Mesendoderm (in vitro differentiated cells): ENCODE measurements around the gene EVL.

Experiments
- DNase-seq: peaks from one replicate; pipeline ENCODE4 v3.0.0; 2013
- H2AK5ac ChIP-seq: 2 replicates; pipeline ENCODE4 v1.6.1; 2013; ENCODE audit warnings: low read length, inconsistent platforms
- H2BK120ac ChIP-seq: 2 replicates; pipeline ENCODE4 v1.6.1; 2013; ENCODE audit warnings: low read depth, mild to moderate bottlenecking, low read length, moderate library complexity, mixed read lengths
- H2BK15ac ChIP-seq: replicated peaks from 2 replicates; pipeline ENCODE4 v1.6.1; 2013; ENCODE audit warnings: low read depth, mild to moderate bottlenecking, moderate library complexity
- H2BK5ac ChIP-seq: 2 replicates; pipeline ENCODE4 v1.6.1; 2013; ENCODE audit warnings: low read length, inconsistent platforms
- H3K18ac ChIP-seq: 2 replicates; pipeline ENCODE4 v1.6.1; 2013; ENCODE audit warnings: mild to moderate bottlenecking, low read length, mixed read lengths
- H3K23ac ChIP-seq: one replicate; pipeline ENCODE4 v1.6.1; 2013; ENCODE audit warnings: low read length
- H3K27ac ChIP-seq: 2 replicates; pipeline ENCODE4 v1.5.1; 2013; ENCODE audit warnings: low read depth, mild to moderate bottlenecking, inconsistent platforms, low read length, moderate library complexity
- H3K27me3 ChIP-seq: 2 replicates; pipeline ENCODE4 v1.6.1; 2013; ENCODE audit warnings: low read length, control low read depth, mild to moderate bottlenecking, inconsistent platforms; ENCODE audit not compliant: insufficient read depth, poor library complexity
- H3K36me3 ChIP-seq: 2 replicates; pipeline ENCODE4 v1.6.1; 2013; ENCODE audit warnings: low read length, inconsistent platforms; ENCODE audit not compliant: control insufficient read depth, insufficient read depth
- H3K4ac ChIP-seq: one replicate; pipeline ENCODE4 v1.6.1; 2013; ENCODE audit warnings: low read depth, mild to moderate bottlenecking, low read length, moderate library complexity
- H3K4me1 ChIP-seq: 2 replicates; pipeline ENCODE4 v1.6.1; 2013; ENCODE audit warnings: low read depth, low read length, inconsistent platforms; ENCODE audit not compliant: control insufficient read depth
- H3K4me2 ChIP-seq: 2 replicates; pipeline ENCODE4 v1.6.1; 2013; ENCODE audit warnings: low read length
- H3K4me3 ChIP-seq: 2 replicates; pipeline ENCODE4 v1.5.1; 2013; ENCODE audit warnings: mild to moderate bottlenecking, low read length
- H3K56ac ChIP-seq: one replicate; pipeline ENCODE4 v1.6.1; 2013; ENCODE audit warnings: low read length
- H3K79me1 ChIP-seq: 2 replicates; pipeline ENCODE4 v1.6.1; 2013; ENCODE audit warnings: low read length, inconsistent platforms
- H3K79me2 ChIP-seq: 2 replicates; pipeline ENCODE4 v1.6.1; 2013; ENCODE audit warnings: mild to moderate bottlenecking, low read length; ENCODE audit not compliant: control insufficient read depth, insufficient read depth
- H3K9ac ChIP-seq: 2 replicates; pipeline ENCODE4 v1.6.1; 2013; ENCODE audit warnings: low read length, inconsistent platforms
- H4K5ac ChIP-seq: one replicate; pipeline ENCODE4 v1.6.1; 2013; ENCODE audit warnings: low read length
- H4K8ac ChIP-seq: one replicate; pipeline ENCODE4 v1.6.1; 2013; ENCODE audit warnings: low read depth, mild to moderate bottlenecking, control low read depth, low read length, moderate library complexity
- WGBS: extraction: QIAGEN DNeasy Blood & Tissue Kit; methylation state at CpG from one replicate; pipeline ENCODE4 v1.1.7; 2013; ENCODE audit warnings: low lambda C conversion rate, missing lambda C conversion rate; ENCODE audit not compliant: insufficient coverage; ENCODE audit errors: extremely low coverage; 5-methylcytosine and 5-hydroxymethylcytosine counted together

Gene EVL

DNA sequence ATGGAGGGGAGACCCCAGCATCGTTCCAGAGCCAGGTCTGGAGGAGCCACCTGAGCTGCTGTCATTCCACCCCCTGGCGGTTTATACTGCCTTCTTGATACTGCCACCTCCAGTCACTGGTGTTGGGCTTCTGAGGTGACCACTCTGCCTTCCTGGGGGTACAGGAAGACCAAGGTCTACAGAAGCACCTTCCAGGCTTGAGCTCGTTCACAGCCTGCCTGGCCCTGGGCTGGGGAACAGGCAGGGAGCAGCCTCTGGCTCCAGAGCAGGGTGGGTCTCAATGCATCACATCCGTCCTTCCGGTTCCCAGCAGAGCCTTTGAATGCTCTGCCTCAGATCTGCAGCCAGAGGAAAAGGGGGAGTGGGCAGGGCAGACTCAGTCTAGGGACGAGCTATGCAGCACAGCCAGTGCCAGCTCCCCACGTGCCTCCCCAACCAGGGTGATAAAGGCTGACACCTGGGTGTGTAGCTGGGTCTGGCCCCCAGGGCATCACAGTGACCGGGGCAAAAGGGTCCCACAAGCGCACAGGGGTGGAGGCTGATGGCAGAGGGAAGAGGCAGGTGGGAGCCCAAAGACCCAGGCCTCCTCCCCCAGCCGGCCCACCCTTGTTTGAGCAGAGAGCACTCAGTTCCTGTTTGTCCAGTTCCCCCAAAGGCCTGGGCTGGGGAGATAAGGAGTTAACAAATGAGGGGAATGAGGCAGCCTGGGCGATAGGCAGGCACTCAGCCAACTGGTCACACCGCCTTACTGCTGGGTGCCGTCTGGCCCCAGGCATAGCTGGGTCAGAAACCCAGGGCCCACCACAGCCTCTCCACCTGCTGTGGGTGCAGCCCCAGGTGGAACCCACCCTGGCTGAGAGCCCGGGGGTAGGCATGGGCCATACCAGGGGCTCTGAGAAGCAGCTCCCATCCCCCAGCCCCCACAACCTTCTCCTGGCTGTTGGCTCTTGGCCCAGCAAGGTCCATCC lies 77.1 kb downstream of the EVL start:
- no peak overlapping the region for H2BK5ac ChIP-seq
- no peak for DNase-seq
- no peaks in the 10 kb centered on the region for H3K4me1 ChIP-seq
- H3K56ac ChIP-seq: no peak overlapping the region
- no peak overlapping the region for H3K4me2 ChIP-seq
- H3K27ac ChIP-seq: no peak overlapping the region
- no peaks in the 10 kb centered on the region for H3K27me3 ChIP-seq
- whole genome bisulfite sequencing: no CpG with 5 or more reads among the region's 14 CpGs
- H2BK120ac ChIP-seq: no peak overlapping the region
- H3K4me3 ChIP-seq: no peak overlapping the region
- no peak overlapping the region for H3K18ac ChIP-seq
- no peak overlapping the region for H3K23ac ChIP-seq
- no peaks in the 10 kb centered on the region for H3K79me2 ChIP-seq
- H2AK5ac ChIP-seq: no peak overlapping the region
- H3K4ac ChIP-seq: no peak overlapping the region
- H4K5ac ChIP-seq: no peak overlapping the region
- no peaks in the 10 kb centered on the region for H3K79me1 ChIP-seq
- no peak overlapping the region for H4K8ac ChIP-seq
- H3K36me3 ChIP-seq: no peaks in the 10 kb centered on the region
- H2BK15ac ChIP-seq: no peak overlapping the region
- no peak overlapping the region for H3K9ac ChIP-seq

DNA sequence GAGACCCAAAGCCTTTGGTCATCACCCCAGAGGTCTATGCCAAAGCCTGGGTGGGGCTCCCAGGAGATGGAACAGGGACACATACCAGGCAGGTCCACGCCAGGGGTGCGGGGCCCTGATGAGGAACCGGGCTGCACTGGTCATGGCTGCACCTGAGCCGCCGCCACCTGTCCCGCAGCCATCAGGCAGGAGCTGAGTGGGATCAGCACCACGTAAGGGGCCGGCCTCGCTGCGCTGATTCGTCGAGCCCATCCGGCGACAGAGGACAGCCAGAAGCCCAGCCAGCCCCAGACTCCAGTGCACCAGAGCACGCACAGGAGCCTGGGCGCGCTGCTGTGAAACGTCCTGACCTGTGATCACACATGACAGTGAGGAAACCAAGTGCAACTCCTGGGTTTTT lies 78.3 kb downstream of the EVL start:
- H3K4me1 ChIP-seq: no peaks in the 10 kb centered on the region
- H2BK120ac ChIP-seq: no peak overlapping the region
- WGBS: no CpG with 5 or more reads among the region's 18 CpGs

DNA sequence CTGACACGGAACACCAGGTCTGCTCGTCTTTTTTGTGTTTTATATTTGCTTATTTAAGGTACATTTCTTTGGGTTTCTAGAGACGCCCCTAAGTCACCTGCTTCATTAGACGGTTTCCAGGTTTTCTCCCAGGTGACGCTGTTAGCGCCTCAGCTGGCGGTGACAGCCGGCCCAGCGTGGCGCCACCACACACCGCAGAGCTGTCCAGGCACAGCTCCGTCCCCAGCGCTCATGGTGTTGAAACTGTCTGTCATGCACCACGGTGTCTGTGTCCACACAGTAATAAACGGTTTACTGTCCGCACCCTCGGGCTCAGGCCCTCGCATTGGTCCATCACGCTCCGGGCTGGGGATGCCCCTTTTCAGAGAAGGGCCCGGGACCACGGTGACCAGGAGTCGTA lies 78.7 kb downstream of the EVL start:
- Histone ChIP-seq H3K27ac (no peak overlapping the region), H3K9ac (no peak overlapping the region)
- DNase-seq: no peak

More for the DNA sequence above, 78.3 kb downstream of the EVL start:
- Histone ChIP-seq H3K18ac (no peak overlapping the region), H3K79me2 (no peaks in the 10 kb centered on the region), H3K4ac (no peak overlapping the region), H4K8ac (no peak overlapping the region), H3K56ac (no peak overlapping the region), H3K79me1 (no peaks in the 10 kb centered on the region), H3K4me2 (no peak overlapping the region), H3K36me3 (no peaks in the 10 kb centered on the region), H2BK15ac (no peak overlapping the region), H4K5ac (no peak overlapping the region), H2AK5ac (no peak overlapping the region), H3K9ac (no peak overlapping the region), H3K23ac (no peak overlapping the region), H3K27me3 (no peaks in the 10 kb centered on the region), H3K4me3 (no peak overlapping the region), H3K27ac (no peak overlapping the region), H2BK5ac (no peak overlapping the region)
- no peak for DNase-seq

GRCh38 chr14:100144645-100144995 lies 79.4 kb downstream of the EVL start:
- Histone ChIP-seq H3K36me3 (no peaks in the 10 kb centered on the region), H4K8ac (no peak overlapping the region), H3K79me1 (no peaks in the 10 kb centered on the region), H3K4me3 (no peak overlapping the region), H3K9ac (no peak overlapping the region), H3K23ac (no peak overlapping the region), H2BK120ac (no peak overlapping the region), H2BK15ac (no peak overlapping the region), H3K27me3 (no peaks in the 10 kb centered on the region), H3K79me2 (no peaks in the 10 kb centered on the region), H2BK5ac (no peak overlapping the region), H3K56ac (no peak overlapping the region), H2AK5ac (no peak overlapping the region), H3K4ac (no peak overlapping the region), H4K5ac (no peak overlapping the region), H3K4me2 (no peak overlapping the region), H3K18ac (no peak overlapping the region), H3K27ac (no peak overlapping the region), H3K4me1 (no peaks in the 10 kb centered on the region)
- DNase-seq: no peak
- WGBS: no CpG with 5 or more reads among the region's 4 CpGs

More for the DNA sequence above, 78.7 kb downstream of the EVL start:
- Histone ChIP-seq H2BK15ac (no peak overlapping the region), H3K56ac (no peak overlapping the region), H3K4me1 (no peaks in the 10 kb centered on the region), H3K4me2 (no peak overlapping the region), H2BK120ac (no peak overlapping the region), H2BK5ac (no peak overlapping the region), H3K4me3 (no peak overlapping the region), H2AK5ac (no peak overlapping the region), H3K4ac (no peak overlapping the region), H3K23ac (no peak overlapping the region), H3K27me3 (no peaks in the 10 kb centered on the region), H4K5ac (no peak overlapping the region), H3K79me2 (no peaks in the 10 kb centered on the region), H3K18ac (no peak overlapping the region), H3K36me3 (no peaks in the 10 kb centered on the region), H4K8ac (no peak overlapping the region), H3K79me1 (no peaks in the 10 kb centered on the region)
- WGBS: no CpG with 5 or more reads among the region's 23 CpGs

GRCh38 chr14:100144996-100145646 lies 79.9 kb downstream of the EVL start:
- no peak overlapping the region for H3K4me3 ChIP-seq
- H3K4me2 ChIP-seq: no peak overlapping the region
- H3K79me2 ChIP-seq: no peaks in the 10 kb centered on the region
- no peak for DNase-seq
- no peak overlapping the region for H3K18ac ChIP-seq
- no peak overlapping the region for H4K8ac ChIP-seq
- no peak overlapping the region for H3K4ac ChIP-seq
- no peaks in the 10 kb centered on the region for H3K4me1 ChIP-seq
- no peak overlapping the region for H2BK15ac ChIP-seq
- no peaks in the 10 kb centered on the region for H3K36me3 ChIP-seq
- no peak overlapping the region for H2BK5ac ChIP-seq
- no peak overlapping the region for H4K5ac ChIP-seq
- no peaks in the 10 kb centered on the region for H3K79me1 ChIP-seq
- H3K56ac ChIP-seq: no peak overlapping the region
- H3K27me3 ChIP-seq: no peaks in the 10 kb centered on the region
- no peak overlapping the region for H3K23ac ChIP-seq
- H3K9ac ChIP-seq: no peak overlapping the region
- H3K27ac ChIP-seq: no peak overlapping the region
- H2BK120ac ChIP-seq: no peak overlapping the region
- no CpG with 5 or more reads among the region's 18 CpGs for WGBS
- H2AK5ac ChIP-seq: no peak overlapping the region
